HepG2 (cell line): ENCODE data around the gene DCDC2. TPM values are rescaled to one million over a fixed set of nuclear protein-coding genes. Genes with fewer than 3 reads are reported as not detected.

ENCODE experiments used
- AGO1 ChIP-seq: fragments of 200-400 bp; formaldehyde crosslinking; IDR thresholded peaks from 2 replicates; pipeline ENCODE4 v1.6.1; 2017; ENCODE audit warnings: mild to moderate bottlenecking, low read depth, low read length, moderate library complexity; ENCODE audit not compliant: poor library complexity, severe bottlenecking
- HOXA9 ChIP-seq: sonication (generic); formaldehyde crosslinking; IDR thresholded peaks from 2 replicates; pipeline ENCODE4 v1.8.1; 2022; ENCODE audit warnings: missing genetic modification reagents, mild to moderate bottlenecking, moderate library complexity, borderline replicate concordance
- PHF8 ChIP-seq: sonication (generic); formaldehyde crosslinking; IDR thresholded peaks from 2 replicates; pipeline ENCODE4 v1.5.0; 2020; ENCODE audit warnings: missing genetic modification reagents
- XBP1 ChIP-seq: sonication (generic); formaldehyde crosslinking; IDR thresholded peaks from 2 replicates; pipeline ENCODE4 v1.5.0; 2020; ENCODE audit warnings: missing genetic modification reagents
- ZFX ChIP-seq: sonication (generic); formaldehyde crosslinking; IDR thresholded peaks from 2 replicates; pipeline ENCODE4 v1.4.0; 2020; ENCODE audit warnings: mild to moderate bottlenecking, low read depth, missing genetic modification reagents, moderate library complexity
- ZKSCAN5 ChIP-seq: sonication (generic); formaldehyde crosslinking; IDR thresholded peaks from 2 replicates; pipeline ENCODE4 v1.5.1; 2020; ENCODE audit warnings: mild to moderate bottlenecking, missing genetic modification reagents
- ZNF350 ChIP-seq: sonication (generic); formaldehyde crosslinking; IDR thresholded peaks from 2 replicates; pipeline ENCODE4 v1.4.0; 2020; ENCODE audit warnings: mild to moderate bottlenecking, low read depth, missing genetic modification reagents, borderline replicate concordance
- ZNF354B ChIP-seq: sonication (generic); formaldehyde crosslinking; IDR thresholded peaks from 2 replicates; pipeline ENCODE4 v1.8.0; 2022; ENCODE audit warnings: mild to moderate bottlenecking, missing genetic modification reagents
- ZNF615 ChIP-seq: sonication (generic); formaldehyde crosslinking; IDR thresholded peaks from 2 replicates; pipeline ENCODE4 v1.5.0; 2020; ENCODE audit warnings: mild to moderate bottlenecking, missing genetic modification reagents, borderline replicate concordance
- polyA plus RNA-seq, 8 experiments: library from polyadenylated mRNA; depleted of rRNA in 3 of 8; stranded (reverse) in 7 of 8; unstranded in 1 of 8; fragments of >200 nt; fragmentation: Illumina TruSeq in 4 of 8; extraction: Trizol in 4 of 8; gene quantifications; 2 replicates each; pipeline versions ENCODE4 v1.2.1 to v1.2.3, GENCODE V29; 2011 to 2016; ENCODE audit warnings: low read depth in 4 of 8, missing spikeins in 1 of 8, mixed read lengths in 1 of 8; ENCODE audit not compliant: insufficient read depth in 1 of 8
- total RNA-seq, 5 experiments: library from RNA; depleted of rRNA; stranded (reverse); fragments of >200 nt; fragmentation: Illumina TruSeq; extraction: Trizol; gene quantifications; 2 replicates each; pipeline ENCODE4 v1.2.3, GENCODE V29; 2016; ENCODE audit warnings: low read depth in 1 of 5
- TF ChIP-seq, protein P1 (sequence below): sonication (generic); formaldehyde crosslinking; IDR thresholded peaks from 2 replicates; pipeline ENCODE4 v1.4.0; 2020; ENCODE audit warnings: mild to moderate bottlenecking, missing genetic modification reagents
- TF ChIP-seq, protein P2 (sequence below): sonication (generic); formaldehyde crosslinking; IDR thresholded peaks from 2 replicates; pipeline ENCODE4 v1.8.1; 2023; ENCODE audit warnings: mild to moderate bottlenecking, missing genetic modification reagents
- TF ChIP-seq, protein P3 (sequence below): sonication (generic); formaldehyde crosslinking; IDR thresholded peaks from 2 replicates; pipeline ENCODE4 v1.5.0; 2020; ENCODE audit warnings: missing genetic modification reagents
- TF ChIP-seq, protein P4 (sequence below): sonication (generic); formaldehyde crosslinking; IDR thresholded peaks from 2 replicates; pipeline ENCODE4 v1.8.1; 2023; ENCODE audit warnings: missing genetic modification reagents, inconsistent platforms, borderline replicate concordance
- TF ChIP-seq, protein P5 (sequence below): sonication (generic); formaldehyde crosslinking; IDR thresholded peaks from 2 replicates; pipeline ENCODE4 v1.5.0; 2020; ENCODE audit warnings: mild to moderate bottlenecking, low read depth, missing genetic modification reagents, borderline replicate concordance
- TF ChIP-seq, protein P6 (sequence below): sonication (generic); formaldehyde crosslinking; IDR thresholded peaks from 2 replicates; pipeline ENCODE4 v1.8.0; 2022; ENCODE audit warnings: missing genetic modification reagents, mild to moderate bottlenecking, borderline replicate concordance
- TF ChIP-seq, protein P7 (sequence below), 2 experiments: sonication (generic) in 1 of 2; formaldehyde crosslinking in 1 of 2; IDR thresholded peaks; 2 replicates each; pipeline versions ENCODE4 v1.5.1 to v1.6.1; 2011 to 2020; ENCODE audit warnings: borderline replicate concordance in 1 of 2, low read depth in 1 of 2, low read length in 1 of 2, mild to moderate bottlenecking in 1 of 2, missing genetic modification reagents in 1 of 2, moderate library complexity in 1 of 2

Gene DCDC2
- total and polyA plus RNA-seq, 2 of the 13 experiments (the other 11 are each of a cell fraction or from before 2014, with no cell fraction given) = 9.0 to 36.2 TPM

DNA sequence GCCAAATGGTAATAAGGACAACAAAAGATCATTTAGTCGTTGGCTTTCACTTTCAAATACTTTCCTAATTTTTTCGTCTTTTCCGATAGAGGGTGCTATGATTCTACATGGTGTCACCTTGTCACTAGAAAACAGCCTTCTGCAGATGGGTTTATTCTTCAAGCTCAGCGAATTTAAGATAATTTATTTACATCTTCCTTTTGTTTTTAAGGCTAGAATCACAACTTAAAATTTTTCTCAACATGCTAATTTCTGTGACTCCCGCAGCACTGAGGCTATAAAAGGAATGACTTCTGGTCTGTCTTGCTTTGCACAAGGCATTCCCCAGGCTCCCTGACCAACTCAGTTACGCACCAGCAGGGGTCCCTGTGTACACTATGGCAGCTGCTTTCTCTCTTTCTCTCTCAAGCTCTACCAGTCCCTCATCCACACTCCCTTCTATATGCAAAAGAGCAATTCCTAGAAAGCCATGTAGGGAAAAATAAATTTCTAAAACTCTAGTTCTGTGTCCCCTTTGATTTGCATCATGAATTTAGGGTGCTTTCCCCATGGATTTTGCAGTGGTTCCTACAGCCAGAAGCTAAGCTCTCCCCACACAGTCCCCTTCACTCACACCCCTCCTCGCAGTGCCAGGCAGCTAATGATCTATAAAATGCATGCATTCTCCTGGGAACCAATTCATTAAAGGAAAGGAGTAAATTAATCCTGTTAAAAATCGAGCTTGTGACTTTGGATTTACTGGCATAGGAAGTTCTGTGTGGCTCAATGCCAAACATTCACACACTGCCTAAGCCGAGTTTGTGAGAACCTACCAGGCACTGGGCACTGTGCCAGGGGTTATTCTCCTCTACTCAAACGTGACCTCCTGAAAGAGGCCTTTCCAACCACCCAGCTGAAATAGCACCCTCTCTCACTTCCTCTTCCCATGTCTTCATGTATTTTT lies 74.5 kb downstream of the DCDC2 start (continued):
- TF ChIP-seq AGO1 (no peak), ZFX (CRISPR knock-in tag) (no peak), ZNF350 (CRISPR knock-in tag) (peak; percentile 44; the same call in 1 of the 2 replicates), XBP1 (CRISPR knock-in tag) (no peak), ZNF615 (CRISPR knock-in tag) (no peak), ZKSCAN5 (CRISPR knock-in tag) (no peak; the same call in 1 of the 2 replicates), PHF8 (CRISPR knock-in tag) (0 out of 2 replicates have a peak, but pooled peaks have one; percentile 26), ZNF354B (no peak), HOXA9 (no peak)
- TF ChIP-seq, protein P1, sequence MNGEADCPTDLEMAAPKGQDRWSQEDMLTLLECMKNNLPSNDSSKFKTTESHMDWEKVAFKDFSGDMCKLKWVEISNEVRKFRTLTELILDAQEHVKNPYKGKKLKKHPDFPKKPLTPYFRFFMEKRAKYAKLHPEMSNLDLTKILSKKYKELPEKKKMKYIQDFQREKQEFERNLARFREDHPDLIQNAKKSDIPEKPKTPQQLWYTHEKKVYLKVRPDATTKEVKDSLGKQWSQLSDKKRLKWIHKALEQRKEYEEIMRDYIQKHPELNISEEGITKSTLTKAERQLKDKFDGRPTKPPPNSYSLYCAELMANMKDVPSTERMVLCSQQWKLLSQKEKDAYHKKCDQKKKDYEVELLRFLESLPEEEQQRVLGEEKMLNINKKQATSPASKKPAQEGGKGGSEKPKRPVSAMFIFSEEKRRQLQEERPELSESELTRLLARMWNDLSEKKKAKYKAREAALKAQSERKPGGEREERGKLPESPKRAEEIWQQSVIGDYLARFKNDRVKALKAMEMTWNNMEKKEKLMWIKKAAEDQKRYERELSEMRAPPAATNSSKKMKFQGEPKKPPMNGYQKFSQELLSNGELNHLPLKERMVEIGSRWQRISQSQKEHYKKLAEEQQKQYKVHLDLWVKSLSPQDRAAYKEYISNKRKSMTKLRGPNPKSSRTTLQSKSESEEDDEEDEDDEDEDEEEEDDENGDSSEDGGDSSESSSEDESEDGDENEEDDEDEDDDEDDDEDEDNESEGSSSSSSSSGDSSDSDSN (CRISPR knock-in tag) = no peak
- TF ChIP-seq, protein P2, sequence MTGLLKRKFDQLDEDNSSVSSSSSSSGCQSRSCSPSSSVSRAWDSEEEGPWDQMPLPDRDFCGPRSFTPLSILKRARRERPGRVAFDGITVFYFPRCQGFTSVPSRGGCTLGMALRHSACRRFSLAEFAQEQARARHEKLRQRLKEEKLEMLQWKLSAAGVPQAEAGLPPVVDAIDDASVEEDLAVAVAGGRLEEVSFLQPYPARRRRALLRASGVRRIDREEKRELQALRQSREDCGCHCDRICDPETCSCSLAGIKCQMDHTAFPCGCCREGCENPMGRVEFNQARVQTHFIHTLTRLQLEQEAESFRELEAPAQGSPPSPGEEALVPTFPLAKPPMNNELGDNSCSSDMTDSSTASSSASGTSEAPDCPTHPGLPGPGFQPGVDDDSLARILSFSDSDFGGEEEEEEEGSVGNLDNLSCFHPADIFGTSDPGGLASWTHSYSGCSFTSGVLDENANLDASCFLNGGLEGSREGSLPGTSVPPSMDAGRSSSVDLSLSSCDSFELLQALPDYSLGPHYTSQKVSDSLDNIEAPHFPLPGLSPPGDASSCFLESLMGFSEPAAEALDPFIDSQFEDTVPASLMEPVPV (CRISPR knock-in tag) = no peak
- TF ChIP-seq, protein P3, sequence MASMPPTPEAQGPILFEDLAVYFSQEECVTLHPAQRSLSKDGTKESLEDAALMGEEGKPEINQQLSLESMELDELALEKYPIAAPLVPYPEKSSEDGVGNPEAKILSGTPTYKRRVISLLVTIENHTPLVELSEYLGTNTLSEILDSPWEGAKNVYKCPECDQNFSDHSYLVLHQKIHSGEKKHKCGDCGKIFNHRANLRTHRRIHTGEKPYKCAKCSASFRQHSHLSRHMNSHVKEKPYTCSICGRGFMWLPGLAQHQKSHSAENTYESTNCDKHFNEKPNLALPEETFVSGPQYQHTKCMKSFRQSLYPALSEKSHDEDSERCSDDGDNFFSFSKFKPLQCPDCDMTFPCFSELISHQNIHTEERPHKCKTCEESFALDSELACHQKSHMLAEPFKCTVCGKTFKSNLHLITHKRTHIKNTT = no peak
- TF ChIP-seq, protein P4, sequence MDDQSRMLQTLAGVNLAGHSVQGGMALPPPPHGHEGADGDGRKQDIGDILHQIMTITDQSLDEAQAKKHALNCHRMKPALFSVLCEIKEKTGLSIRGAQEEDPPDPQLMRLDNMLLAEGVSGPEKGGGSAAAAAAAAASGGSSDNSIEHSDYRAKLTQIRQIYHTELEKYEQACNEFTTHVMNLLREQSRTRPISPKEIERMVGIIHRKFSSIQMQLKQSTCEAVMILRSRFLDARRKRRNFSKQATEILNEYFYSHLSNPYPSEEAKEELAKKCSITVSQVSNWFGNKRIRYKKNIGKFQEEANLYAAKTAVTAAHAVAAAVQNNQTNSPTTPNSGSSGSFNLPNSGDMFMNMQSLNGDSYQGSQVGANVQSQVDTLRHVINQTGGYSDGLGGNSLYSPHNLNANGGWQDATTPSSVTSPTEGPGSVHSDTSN (CRISPR knock-in tag) = no peak
- TF ChIP-seq, protein P5, sequence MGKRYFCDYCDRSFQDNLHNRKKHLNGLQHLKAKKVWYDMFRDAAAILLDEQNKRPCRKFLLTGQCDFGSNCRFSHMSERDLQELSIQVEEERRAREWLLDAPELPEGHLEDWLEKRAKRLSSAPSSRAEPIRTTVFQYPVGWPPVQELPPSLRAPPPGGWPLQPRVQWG = no peak
- TF ChIP-seq, protein P6, sequence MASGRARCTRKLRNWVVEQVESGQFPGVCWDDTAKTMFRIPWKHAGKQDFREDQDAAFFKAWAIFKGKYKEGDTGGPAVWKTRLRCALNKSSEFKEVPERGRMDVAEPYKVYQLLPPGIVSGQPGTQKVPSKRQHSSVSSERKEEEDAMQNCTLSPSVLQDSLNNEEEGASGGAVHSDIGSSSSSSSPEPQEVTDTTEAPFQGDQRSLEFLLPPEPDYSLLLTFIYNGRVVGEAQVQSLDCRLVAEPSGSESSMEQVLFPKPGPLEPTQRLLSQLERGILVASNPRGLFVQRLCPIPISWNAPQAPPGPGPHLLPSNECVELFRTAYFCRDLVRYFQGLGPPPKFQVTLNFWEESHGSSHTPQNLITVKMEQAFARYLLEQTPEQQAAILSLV (CRISPR knock-in tag) = no peak
- TF ChIP-seq, protein P7, sequence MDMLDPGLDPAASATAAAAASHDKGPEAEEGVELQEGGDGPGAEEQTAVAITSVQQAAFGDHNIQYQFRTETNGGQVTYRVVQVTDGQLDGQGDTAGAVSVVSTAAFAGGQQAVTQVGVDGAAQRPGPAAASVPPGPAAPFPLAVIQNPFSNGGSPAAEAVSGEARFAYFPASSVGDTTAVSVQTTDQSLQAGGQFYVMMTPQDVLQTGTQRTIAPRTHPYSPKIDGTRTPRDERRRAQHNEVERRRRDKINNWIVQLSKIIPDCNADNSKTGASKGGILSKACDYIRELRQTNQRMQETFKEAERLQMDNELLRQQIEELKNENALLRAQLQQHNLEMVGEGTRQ (IDR thresholded peaks at IDR 0.05; ENCODE audit: low read depth, low read length) = no peak
- TF ChIP-seq, protein P7 (CRISPR knock-in tag; IDR thresholded peaks at IDR 0.05; ENCODE audit: borderline replicate concordance) = no peak
